GM18519 (cell line): ENCODE results near the gene LEO1.

Experiments used
- ATAC-seq: cut with Tn5 transposase; IDR thresholded peaks from one replicate; pipeline ENCODE4 v1.9.1; 2021; ENCODE audit warnings: mild to moderate bottlenecking, moderate library complexity; ENCODE audit not compliant: unreplicated experiment, low FRiP score

LEO1 gene

GRCh38 chr15:51971375-51972133, at the start of gene LEO1:
LEO1 (minus strand) TSS chr15:51971778; CDS start chr15:51971745, 33 bp downstream.
- peak; percentile 81 for ATAC-seq

- ATAC-seq = no peak
Measured at GRCh38 chr15:52021128-52021671, 49.6 kb upstream of the LEO1 start.

GRCh38 chr15:52020221-52021085, 48.9 kb upstream of the LEO1 start:
- no peak for ATAC-seq

GRCh38 chr15:52019394-52020220, 48.0 kb upstream of the LEO1 start:
- ATAC-seq = peak; percentile 38

- ATAC-seq = peak; percentile 43
Measured at GRCh38 chr15:52018693-52019393, 47.3 kb upstream of the LEO1 start, which contains the start of gene MAPK6. MAPK6 (plus strand) TSS chr15:52019219; CDS start chr15:52046461, 27,242 bp downstream.

- ATAC-seq = no peak
Measured at GRCh38 chr15:52018244-52018643, 46.7 kb upstream of the LEO1 start.

- no peak for ATAC-seq
Measured at GRCh38 chr15:52016316-52016715, 44.7 kb upstream of the LEO1 start.

GRCh38 chr15:52014616-52015015, 43.0 kb upstream of the LEO1 start:
- no peak for ATAC-seq

GRCh38 chr15:52013151-52013791, 41.7 kb upstream of the LEO1 start:
- ATAC-seq = peak; percentile 33

- ATAC-seq = no peak
Measured at GRCh38 chr15:52012210-52012609, 40.6 kb upstream of the LEO1 start.

- ATAC-seq = no peak
Measured at GRCh38 chr15:52011711-52012144, 40.1 kb upstream of the LEO1 start.

GRCh38 chr15:52010633-52011595, 39.3 kb upstream of the LEO1 start:
- no peak for ATAC-seq

- ATAC-seq = peak; percentile 23
Measured at GRCh38 chr15:52008698-52009434, 37.3 kb upstream of the LEO1 start.

- no peak for ATAC-seq
Measured at GRCh38 chr15:52008359-52008697, 36.8 kb upstream of the LEO1 start.

GRCh38 chr15:52006702-52007340, 35.2 kb upstream of the LEO1 start:
- peak; percentile 14 for ATAC-seq

- ATAC-seq = peak; percentile 76
Measured at GRCh38 chr15:52005748-52006701, 34.4 kb upstream of the LEO1 start.
